HCT116 (cell line): ENCODE data around the gene PTGIR.

Experiments used
- CEBPB ChIP-seq: IDR thresholded peaks from 2 replicates; pipeline ENCODE4 v1.6.1; 2012; ENCODE audit warnings: low read depth
- CTCF ChIP-seq, 3 experiments: fragments of 200-600 bp in 1 of 3; sonication (generic) in 1 of 3; IDR thresholded peaks in 2 of 3; conservative IDR thresholded peaks in 1 of 3; 2 replicates each; pipeline ENCODE4 v1.5.1; 2012 to 2017; ENCODE audit warnings: low read depth in 2 of 3, low read length in 2 of 3, antibody characterized with exemption in 1 of 3, borderline replicate concordance in 1 of 3, control low read depth in 1 of 3, mild to moderate bottlenecking in 1 of 3, mixed read lengths in 1 of 3, mixed run types in 1 of 3, moderate library complexity in 1 of 3; ENCODE audit not compliant: insufficient read depth in 1 of 3
- EZH2 ChIP-seq: fragments of 200-600 bp; sonication (generic); IDR thresholded peaks from 2 replicates; pipeline ENCODE4 v1.6.1; 2017; ENCODE audit warnings: antibody characterized with exemption, mixed run types
- MAX ChIP-seq: IDR thresholded peaks from 2 replicates; pipeline ENCODE4 v1.6.1; 2012
- POLR2A ChIP-seq: IDR thresholded peaks from 2 replicates; pipeline ENCODE4 v1.7.0; 2011; ENCODE audit warnings: borderline replicate concordance; ENCODE audit not compliant: insufficient read depth, insufficient read length; ENCODE audit errors: extremely low read depth
- POLR2AphosphoS5 ChIP-seq: IDR thresholded peaks from 2 replicates; pipeline ENCODE4 v1.6.1; 2011; ENCODE audit warnings: mild to moderate bottlenecking, low read depth, low read length, moderate library complexity
- RAD21 ChIP-seq: IDR thresholded peaks from 2 replicates; pipeline ENCODE4 v1.6.1; 2012; ENCODE audit warnings: low read depth, mild to moderate bottlenecking

GRCh38 chr19:46648060-46648960, 23.4 kb upstream of the PTGIR start:
- no peak for TF ChIP-seq CTCF (IDR thresholded peaks at IDR 0.05 in 2 of 3, conservative IDR thresholded peaks at IDR 0.05 in 1 of 3; ENCODE audit: borderline replicate concordance in 1 of 3, insufficient read depth in 1 of 3, low read depth in 2 of 3, low read length in 2 of 3)
- no peak for TF ChIP-seq POLR2AphosphoS5
- TF ChIP-seq EZH2: no peak
- no peak for TF ChIP-seq POLR2A
- no peak for TF ChIP-seq CEBPB
- no peak for TF ChIP-seq RAD21
- TF ChIP-seq MAX: no peak
